Neural cell (in vitro differentiated cells): ENCODE results near the gene SDK1. TPM values are rescaled to one million over a fixed set of nuclear protein-coding genes. Genes with fewer than 3 reads are reported as not detected.

Experiments used
- H2AFZ ChIP-seq: fragments of 200-600, 300-800 bp; sonication (generic), shearing (Covaris generic); 2 replicates; pipeline ENCODE4 v1.6.0; 2014; ENCODE audit warnings: low read depth, mild to moderate bottlenecking, antibody characterized with exemption, low read length, moderate library complexity
- H3F3A ChIP-seq: fragments of 200-600 bp; shearing (Covaris generic); 2 replicates; pipeline ENCODE4 v1.6.1; 2016; ENCODE audit warnings: mild to moderate bottlenecking, moderate library complexity, mixed read lengths, antibody characterized with exemption, low read length; ENCODE audit not compliant: insufficient read depth, poor library complexity, severe bottlenecking
- H3K27ac ChIP-seq: fragments of 200-600, 300-800 bp; sonication (generic), shearing (Covaris generic); 2 replicates; pipeline ENCODE4 v1.5.1; 2014; ENCODE audit warnings: mild to moderate bottlenecking, low read length, moderate library complexity
- H3K27me3 ChIP-seq: fragments of 300-800, 200-600 bp; sonication (generic), shearing (Covaris generic); 2 replicates; pipeline ENCODE4 v1.6.0; 2014; ENCODE audit warnings: mild to moderate bottlenecking, low read depth, low read length, moderate library complexity; ENCODE audit not compliant: insufficient read depth
- H3K36me3 ChIP-seq: fragments of 300-800, 200-600 bp; sonication (generic), shearing (Covaris generic); 2 replicates; pipeline ENCODE4 v1.5.1; 2014; ENCODE audit warnings: mild to moderate bottlenecking, antibody characterized with exemption, low read length, moderate library complexity; ENCODE audit not compliant: insufficient read depth
- H3K4me2 ChIP-seq: fragments of 300-800, 200-600 bp; sonication (generic), shearing (Covaris generic); 2 replicates; pipeline ENCODE4 v1.6.0; 2014; ENCODE audit warnings: mild to moderate bottlenecking, low read length
- H3K4me3 ChIP-seq: fragments of 300-800, 200-600 bp; sonication (generic), shearing (Covaris generic); 2 replicates; pipeline ENCODE4 v1.5.1; 2014; ENCODE audit warnings: mild to moderate bottlenecking, low read length, moderate library complexity
- H3K79me2 ChIP-seq: fragments of 200-600 bp; shearing (Covaris generic); replicated peaks from 2 replicates; pipeline ENCODE4 v1.6.0; 2014; ENCODE audit warnings: mild to moderate bottlenecking, low read length, moderate library complexity; ENCODE audit not compliant: insufficient read depth
- H3K9ac ChIP-seq: fragments of 300-800, 200-600 bp; sonication (generic), shearing (Covaris generic); 2 replicates; pipeline ENCODE4 v1.6.1; 2016; ENCODE audit warnings: mild to moderate bottlenecking, low read length, mixed read lengths
- H3K9me2 ChIP-seq: fragments of 200-600 bp; shearing (Covaris generic); 2 replicates; pipeline ENCODE4 v1.6.1; 2016; ENCODE audit warnings: mild to moderate bottlenecking, low read length, mixed read lengths; ENCODE audit not compliant: insufficient read depth
- H3K9me3 ChIP-seq: fragments of 200-600, 300-800 bp; sonication (generic), shearing (Covaris generic); 2 replicates; pipeline ENCODE4 v1.6.1; 2016; ENCODE audit warnings: mild to moderate bottlenecking, mixed run types, low read length, moderate library complexity, mixed read lengths
- H4K20me1 ChIP-seq: fragments of 200-600 bp; shearing (Covaris generic); 2 replicates; pipeline ENCODE4 v1.6.1; 2016; ENCODE audit warnings: mild to moderate bottlenecking, mixed run types; ENCODE audit not compliant: insufficient read depth
- EP300 ChIP-seq: fragments of 450-650 bp; conservative IDR thresholded peaks from 2 replicates; pipeline ENCODE4 v1.6.1; 2014; ENCODE audit warnings: antibody characterized with exemption, mild to moderate bottlenecking, moderate library complexity; ENCODE audit not compliant: poor library complexity, severe bottlenecking
- EZH2 ChIP-seq: fragments of 200-600, 300-800 bp; shearing (Covaris generic), sonication (generic); IDR thresholded peaks from 2 replicates; pipeline ENCODE4 v1.6.1; 2014; ENCODE audit warnings: antibody characterized with exemption, low read length, borderline replicate concordance, mild to moderate bottlenecking; ENCODE audit not compliant: insufficient read depth, poor library complexity, severe bottlenecking
- MXI1 ChIP-seq: fragments of 450-650 bp; conservative IDR thresholded peaks from 2 replicates; pipeline ENCODE4 v1.6.1; 2014; ENCODE audit warnings: antibody characterized with exemption, mild to moderate bottlenecking; ENCODE audit not compliant: poor library complexity, severe bottlenecking
- POLR2AphosphoS5 ChIP-seq: IDR thresholded peaks from 2 replicates; pipeline ENCODE4 v1.6.1; 2012
- RAD21 ChIP-seq: fragments of 450-650 bp; conservative IDR thresholded peaks from 2 replicates; pipeline ENCODE4 v1.6.1; 2014; ENCODE audit warnings: antibody characterized with exemption, mild to moderate bottlenecking, moderate library complexity
- SMC3 ChIP-seq: fragments of 450-650 bp; conservative IDR thresholded peaks from 2 replicates; pipeline ENCODE4 v1.6.1; 2014; ENCODE audit warnings: antibody characterized with exemption, mild to moderate bottlenecking, moderate library complexity; ENCODE audit not compliant: poor library complexity
- TAF1 ChIP-seq: IDR thresholded peaks from 2 replicates; pipeline ENCODE4 v1.6.1; 2012; ENCODE audit warnings: low read depth
- polyA plus RNA-seq: library from polyadenylated mRNA; depleted of rRNA; stranded (reverse); fragments of >200 nt; gene quantifications from 2 replicates; pipeline ENCODE4 v1.2.3, GENCODE V29; 2014
- TF ChIP-seq, protein P1 (sequence below): fragments of 450-650 bp; IDR thresholded peaks from 2 replicates; pipeline ENCODE4 v1.5.1; 2014; ENCODE audit warnings: antibody characterized with exemption, mild to moderate bottlenecking, moderate library complexity; ENCODE audit not compliant: poor library complexity, severe bottlenecking
- TF ChIP-seq, protein P2 (sequence below): IDR thresholded peaks from 2 replicates; pipeline ENCODE4 v1.6.1; 2012; ENCODE audit warnings: borderline replicate concordance

The SDK1 gene
- polyA plus RNA-seq, 1 donor from 2014 or later, result 2.7 TPM

DNA sequence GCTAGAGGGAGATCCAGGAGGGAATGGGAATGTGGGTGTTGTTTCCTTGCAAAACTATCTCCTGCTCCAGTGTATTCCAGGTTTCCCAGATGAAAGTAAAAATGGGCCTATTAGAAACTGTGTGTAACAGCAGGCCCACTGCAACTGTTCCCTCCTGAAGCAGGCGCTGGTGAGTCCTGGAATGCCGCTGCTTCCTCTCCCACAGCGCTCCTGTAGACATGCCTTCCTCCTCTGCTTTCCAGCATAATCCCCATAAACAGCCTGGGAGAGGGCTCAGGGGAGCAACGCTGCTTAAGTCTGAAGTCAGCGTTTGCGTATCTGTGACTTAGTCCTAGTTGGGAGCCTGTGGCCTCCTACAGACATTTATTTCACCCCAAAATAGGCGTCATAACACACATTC, 830.0 kb downstream of the SDK1 start:
- H3K9me2 ChIP-seq, result no peaks in the 10 kb centered on the region
- no peaks in the 10 kb centered on the region for H4K20me1 ChIP-seq
- H3K27ac ChIP-seq, result no peak overlapping the region
- H3K27me3 ChIP-seq, result no peaks in the 10 kb centered on the region
- H3K9ac ChIP-seq, result no peak overlapping the region
- no peaks in the 10 kb centered on the region for H3K36me3 ChIP-seq
- H3K79me2 ChIP-seq, result no peaks in the 10 kb centered on the region
- no peak overlapping the region for H3K4me3 ChIP-seq
- no peak overlapping the region for H3K4me2 ChIP-seq
- H2AFZ ChIP-seq, result no peak overlapping the region
- H3K9me3 ChIP-seq, result no peaks in the 10 kb centered on the region
- H3F3A ChIP-seq, result peaks cover under 1% of the 10 kb centered on the region
- TF ChIP-seq MXI1 (no peak), POLR2AphosphoS5 (no peak), RAD21 (no peak), TAF1 (no peak)
- TF ChIP-seq, protein P1, sequence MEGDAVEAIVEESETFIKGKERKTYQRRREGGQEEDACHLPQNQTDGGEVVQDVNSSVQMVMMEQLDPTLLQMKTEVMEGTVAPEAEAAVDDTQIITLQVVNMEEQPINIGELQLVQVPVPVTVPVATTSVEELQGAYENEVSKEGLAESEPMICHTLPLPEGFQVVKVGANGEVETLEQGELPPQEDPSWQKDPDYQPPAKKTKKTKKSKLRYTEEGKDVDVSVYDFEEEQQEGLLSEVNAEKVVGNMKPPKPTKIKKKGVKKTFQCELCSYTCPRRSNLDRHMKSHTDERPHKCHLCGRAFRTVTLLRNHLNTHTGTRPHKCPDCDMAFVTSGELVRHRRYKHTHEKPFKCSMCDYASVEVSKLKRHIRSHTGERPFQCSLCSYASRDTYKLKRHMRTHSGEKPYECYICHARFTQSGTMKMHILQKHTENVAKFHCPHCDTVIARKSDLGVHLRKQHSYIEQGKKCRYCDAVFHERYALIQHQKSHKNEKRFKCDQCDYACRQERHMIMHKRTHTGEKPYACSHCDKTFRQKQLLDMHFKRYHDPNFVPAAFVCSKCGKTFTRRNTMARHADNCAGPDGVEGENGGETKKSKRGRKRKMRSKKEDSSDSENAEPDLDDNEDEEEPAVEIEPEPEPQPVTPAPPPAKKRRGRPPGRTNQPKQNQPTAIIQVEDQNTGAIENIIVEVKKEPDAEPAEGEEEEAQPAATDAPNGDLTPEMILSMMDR, result no peak

DNA sequence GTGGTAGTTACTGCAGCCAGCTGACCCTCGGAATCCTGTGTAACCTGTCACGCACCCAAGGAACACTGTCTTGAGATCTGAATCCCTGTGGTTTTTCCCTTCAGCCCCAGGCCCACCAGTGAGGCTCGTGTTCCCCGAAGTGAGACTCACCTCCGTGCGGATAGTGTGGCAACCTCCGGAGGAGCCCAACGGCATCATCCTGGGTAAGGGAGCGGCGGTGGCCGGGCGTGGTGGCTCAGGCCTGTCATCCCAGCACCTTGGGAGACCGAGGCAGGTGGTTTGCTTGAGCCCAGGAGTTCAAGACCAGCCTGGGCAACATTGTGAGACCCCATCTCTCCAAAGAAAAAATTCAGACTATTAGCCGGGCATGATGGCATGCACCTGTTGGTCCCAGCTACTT, 831.2 kb downstream of the SDK1 start:
- no peaks in the 10 kb centered on the region for H4K20me1 ChIP-seq
- no peak overlapping the region for H2AFZ ChIP-seq
- H3K27me3 ChIP-seq, result no peaks in the 10 kb centered on the region
- no peaks in the 10 kb centered on the region for H3K9me3 ChIP-seq
- H3K27ac ChIP-seq, result no peak overlapping the region
- no peaks in the 10 kb centered on the region for H3K36me3 ChIP-seq
- H3K9me2 ChIP-seq, result no peaks in the 10 kb centered on the region
- H3K4me3 ChIP-seq, result no peak overlapping the region
- no peak overlapping the region for H3K4me2 ChIP-seq
- H3F3A ChIP-seq, result peaks cover 3% of the 10 kb centered on the region
- no peak for TF ChIP-seq POLR2AphosphoS5
- TF ChIP-seq TAF1, result no peak
- no peak for TF ChIP-seq MXI1
- TF ChIP-seq, protein P1, result no peak
- TF ChIP-seq EZH2, result no peak
- TF ChIP-seq EP300, result no peak
- TF ChIP-seq, protein P2, sequence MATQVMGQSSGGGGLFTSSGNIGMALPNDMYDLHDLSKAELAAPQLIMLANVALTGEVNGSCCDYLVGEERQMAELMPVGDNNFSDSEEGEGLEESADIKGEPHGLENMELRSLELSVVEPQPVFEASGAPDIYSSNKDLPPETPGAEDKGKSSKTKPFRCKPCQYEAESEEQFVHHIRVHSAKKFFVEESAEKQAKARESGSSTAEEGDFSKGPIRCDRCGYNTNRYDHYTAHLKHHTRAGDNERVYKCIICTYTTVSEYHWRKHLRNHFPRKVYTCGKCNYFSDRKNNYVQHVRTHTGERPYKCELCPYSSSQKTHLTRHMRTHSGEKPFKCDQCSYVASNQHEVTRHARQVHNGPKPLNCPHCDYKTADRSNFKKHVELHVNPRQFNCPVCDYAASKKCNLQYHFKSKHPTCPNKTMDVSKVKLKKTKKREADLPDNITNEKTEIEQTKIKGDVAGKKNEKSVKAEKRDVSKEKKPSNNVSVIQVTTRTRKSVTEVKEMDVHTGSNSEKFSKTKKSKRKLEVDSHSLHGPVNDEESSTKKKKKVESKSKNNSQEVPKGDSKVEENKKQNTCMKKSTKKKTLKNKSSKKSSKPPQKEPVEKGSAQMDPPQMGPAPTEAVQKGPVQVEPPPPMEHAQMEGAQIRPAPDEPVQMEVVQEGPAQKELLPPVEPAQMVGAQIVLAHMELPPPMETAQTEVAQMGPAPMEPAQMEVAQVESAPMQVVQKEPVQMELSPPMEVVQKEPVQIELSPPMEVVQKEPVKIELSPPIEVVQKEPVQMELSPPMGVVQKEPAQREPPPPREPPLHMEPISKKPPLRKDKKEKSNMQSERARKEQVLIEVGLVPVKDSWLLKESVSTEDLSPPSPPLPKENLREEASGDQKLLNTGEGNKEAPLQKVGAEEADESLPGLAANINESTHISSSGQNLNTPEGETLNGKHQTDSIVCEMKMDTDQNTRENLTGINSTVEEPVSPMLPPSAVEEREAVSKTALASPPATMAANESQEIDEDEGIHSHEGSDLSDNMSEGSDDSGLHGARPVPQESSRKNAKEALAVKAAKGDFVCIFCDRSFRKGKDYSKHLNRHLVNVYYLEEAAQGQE, result no peak
- no peak for TF ChIP-seq RAD21
- TF ChIP-seq SMC3, result no peak
- H3K9ac ChIP-seq, result no peak overlapping the region
- no peaks in the 10 kb centered on the region for H3K79me2 ChIP-seq
